ENCODE measurements around the gene NTSR1.

GRCh38 chr20:62662422-62662821 lies 46.2 kb upstream of the NTSR1 start:
- TF ChIP-seq CTCF (IDR thresholded peaks at IDR 0.05; ENCODE audit: low read depth, low read length, missing input control) (no peak), HNF4G (IDR thresholded peaks at IDR 0.05) (no peak), EGR1 (IDR thresholded peaks at IDR 0.05; ENCODE audit: low read depth in 2 of 2) (no peak), TAF1 (conservative IDR thresholded peaks at IDR 0.05) (no peak), RAD21 (IDR thresholded peaks at IDR 0.05) (no peak), MAX (IDR thresholded peaks at IDR 0.05) (no peak), SP1 (IDR thresholded peaks at IDR 0.05) (no peak), ZBTB33 (IDR thresholded peaks at IDR 0.05) (no peak), GABPA (IDR thresholded peaks at IDR 0.05 in 1 of 2, conservative IDR thresholded peaks at IDR 0.05 in 1 of 2) (no peak)
